RWPE2 (cell line): Measurements from ENCODE around the gene VGF.

Source experiments
- ATAC-seq: fragments of 200-7000 bp; cut with Tn5 transposase; 3 replicates; pipeline ENCODE4 v1.9.1; 2021; ENCODE audit warnings: low read depth
- DNase-seq: peaks from one replicate; pipeline ENCODE4 v3.0.0-alpha.2; 2020; ENCODE audit warnings: low spot score
- H3K27ac ChIP-seq: fragments of 450-650 bp; 2 replicates; pipeline ENCODE4 v1.5.1; 2017; ENCODE audit warnings: mild to moderate bottlenecking; ENCODE audit not compliant: poor library complexity, severe bottlenecking
- H3K27me3 ChIP-seq: fragments of 250-450 bp; sonication (Bioruptor Pico); 2 replicates; pipeline ENCODE4 v1.5.1; 2021; ENCODE audit warnings: mild to moderate bottlenecking, moderate library complexity; ENCODE audit not compliant: insufficient read depth, poor library complexity, severe bottlenecking
- H3K36me3 ChIP-seq: fragments of 250-450 bp; sonication (Bioruptor Pico); 2 replicates; pipeline ENCODE4 v1.5.1; 2020; ENCODE audit warnings: low read depth, mild to moderate bottlenecking, moderate library complexity
- H3K4me1 ChIP-seq: fragments of 250-450 bp; sonication (Bioruptor Pico); 2 replicates; pipeline ENCODE4 v1.5.1; 2021; ENCODE audit warnings: mild to moderate bottlenecking, moderate library complexity; ENCODE audit not compliant: insufficient read depth, poor library complexity, severe bottlenecking
- H3K4me3 ChIP-seq: fragments of 250-450 bp; sonication (Bioruptor Pico); 2 replicates; pipeline ENCODE4 v1.5.1; 2021; ENCODE audit warnings: mild to moderate bottlenecking, moderate library complexity; ENCODE audit not compliant: severe bottlenecking
- H3K9me3 ChIP-seq: fragments of 250-450 bp; sonication (Bioruptor Pico); 2 replicates; pipeline ENCODE4 v1.5.1; 2021; ENCODE audit warnings: mild to moderate bottlenecking, moderate library complexity; ENCODE audit not compliant: severe bottlenecking
- CTCF ChIP-seq: fragments of 450-650 bp; IDR thresholded peaks from one replicate; pipeline ENCODE4 v1.5.1; 2017; ENCODE audit warnings: mild to moderate bottlenecking, moderate library complexity; ENCODE audit not compliant: poor library complexity, severe bottlenecking

The VGF gene

GRCh38 chr7:101125989-101126650 is 39.2 kb downstream of the VGF start:
- Histone ChIP-seq H3K36me3 (peaks cover 31% of the 10 kb centered on the region), H3K27me3 (no peaks in the 10 kb centered on the region), H3K9me3 (no peaks in the 10 kb centered on the region), H3K27ac (peak overlapping the region; percentile 90), H3K4me3 (no peak overlapping the region), H3K4me1 (peaks cover 36% of the 10 kb centered on the region)
- ATAC-seq (peak; percentile 48), DNase-seq (peak; percentile 82)
- TF ChIP-seq CTCF = no peak

- Histone ChIP-seq H3K36me3 (peaks cover 19% of the 10 kb centered on the region), H3K27ac (peak overlapping the region; percentile 90), H3K27me3 (no peaks in the 10 kb centered on the region), H3K9me3 (no peaks in the 10 kb centered on the region), H3K4me3 (no peak overlapping the region), H3K4me1 (peaks cover 36% of the 10 kb centered on the region)
- no peak for DNase-seq
- TF ChIP-seq CTCF = no peak
- ATAC-seq = no peak
These were observed 40.9 kb downstream of the VGF start for GRCh38 chr7:101124376-101125056.

- Histone ChIP-seq H3K36me3 (peaks cover 11% of the 10 kb centered on the region), H3K27me3 (no peaks in the 10 kb centered on the region), H3K4me1 (peaks cover 32% of the 10 kb centered on the region), H3K27ac (peak overlapping the region; percentile 90), H3K9me3 (no peaks in the 10 kb centered on the region), H3K4me3 (no peak overlapping the region)
- no peak for TF ChIP-seq CTCF
- ATAC-seq (no peak), DNase-seq (no peak)
These were observed 41.7 kb downstream of the VGF start for GRCh38 chr7:101123703-101124068.

- Histone ChIP-seq H3K36me3 (peaks cover 5% of the 10 kb centered on the region; the same call in 1 of the 2 replicates), H3K4me1 (peaks cover 30% of the 10 kb centered on the region), H3K4me3 (no peak overlapping the region), H3K27me3 (no peaks in the 10 kb centered on the region), H3K9me3 (no peaks in the 10 kb centered on the region), H3K27ac (peak overlapping the region; percentile 89)
- no peak for ATAC-seq
- no peak for DNase-seq
- TF ChIP-seq CTCF = no peak
These were observed 42.3 kb downstream of the VGF start for GRCh38 chr7:101122933-101123702.
